Rectal smooth muscle tissue (tissue), 1 donor: ENCODE results near the gene GPRC5C.
"Not testable (repeated sequence)": the region's sequence is repeated elsewhere in the genome, so short reads cannot be mapped to it uniquely, and the experiment has no call there.

Experiments
- H3K27ac ChIP-seq: one replicate; pipeline ENCODE4 v1.7.0; 2013; ENCODE audit warnings: low read depth, low read length, inconsistent platforms
- H3K27me3 ChIP-seq: one replicate; pipeline ENCODE4 v1.7.0; 2013; ENCODE audit warnings: low read length; ENCODE audit not compliant: control insufficient read depth, insufficient read depth
- H3K36me3 ChIP-seq: one replicate; pipeline ENCODE4 v1.7.0; 2013; ENCODE audit warnings: low read length; ENCODE audit not compliant: control insufficient read depth, insufficient read depth
- H3K4me1 ChIP-seq: one replicate; pipeline ENCODE4 v1.7.0; 2013; ENCODE audit warnings: low read length; ENCODE audit not compliant: control insufficient read depth, insufficient read depth
- H3K4me3 ChIP-seq: one replicate; pipeline ENCODE4 v1.7.0; 2013; ENCODE audit warnings: low read length
- H3K9ac ChIP-seq: one replicate; pipeline ENCODE4 v1.7.0; 2013; ENCODE audit warnings: low read length

Gene GPRC5C

DNA sequence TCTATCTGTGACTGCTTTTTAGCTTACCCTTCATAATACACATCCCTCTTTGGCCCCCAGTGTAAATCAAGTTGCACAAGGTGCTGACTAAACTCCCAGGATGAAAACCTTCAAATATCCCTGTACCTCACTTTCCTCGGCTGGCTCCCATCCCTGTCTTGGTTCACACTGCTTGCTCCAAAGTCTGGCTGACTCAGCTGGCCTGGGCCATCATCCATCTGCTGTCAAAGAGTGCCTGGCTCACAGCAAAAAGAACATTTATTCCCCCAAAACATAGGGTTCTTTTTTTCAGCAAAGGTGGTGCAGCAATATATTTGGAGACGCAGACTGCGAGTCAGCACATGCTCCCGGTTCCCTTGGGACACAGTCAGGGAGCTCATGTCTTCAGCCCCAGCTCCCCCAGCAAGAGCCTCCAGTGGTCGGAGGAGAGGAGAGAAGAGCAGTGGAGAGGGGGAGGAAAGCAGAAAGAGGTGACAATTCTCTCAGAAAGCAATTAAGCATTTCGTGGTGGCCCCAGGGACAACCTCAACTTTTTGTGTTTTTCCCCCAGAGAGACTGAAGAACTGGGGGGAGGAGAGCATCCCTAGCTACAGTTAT is 38.4 kb upstream of the GPRC5C start:
- no peak overlapping the region for H3K4me3 ChIP-seq
- H3K9ac ChIP-seq: no peak overlapping the region
- H3K27me3 ChIP-seq: no peaks in the 10 kb centered on the region
- no peaks in the 10 kb centered on the region for H3K4me1 ChIP-seq
- no peaks in the 10 kb centered on the region for H3K36me3 ChIP-seq
- no peak overlapping the region for H3K27ac ChIP-seq

DNA sequence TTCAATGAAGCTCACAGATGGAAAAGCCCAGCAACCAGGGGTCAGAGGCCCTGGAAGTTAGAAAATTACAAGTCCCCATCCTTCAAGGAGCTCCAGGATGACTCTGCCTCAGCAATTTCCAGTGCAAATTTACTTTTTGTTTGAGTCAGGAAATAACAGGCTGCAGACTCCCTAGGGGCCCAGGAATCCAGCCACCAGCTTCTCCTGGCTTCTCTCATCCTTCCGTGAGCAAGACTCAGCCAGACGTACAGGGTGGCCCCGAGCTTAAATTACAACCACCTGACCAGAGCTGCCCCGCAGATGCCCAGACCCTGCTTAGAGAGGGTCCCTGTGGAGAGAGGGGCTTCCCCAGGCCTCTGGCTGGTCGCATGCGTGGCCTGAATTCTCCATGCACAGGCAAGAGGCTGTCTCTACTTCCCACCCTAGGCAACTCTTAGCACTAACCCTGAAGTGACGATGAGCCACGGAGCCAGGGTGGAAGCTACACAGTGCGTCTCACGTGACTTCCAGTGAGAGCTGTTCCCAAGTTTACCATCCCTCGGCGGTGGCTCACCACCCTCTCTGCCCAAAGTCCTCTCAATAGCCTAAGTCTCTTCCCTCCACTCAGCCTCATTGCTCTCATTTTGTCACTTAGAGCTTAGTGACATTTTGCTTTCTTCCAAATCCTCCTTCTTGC is 37.5 kb upstream of the GPRC5C start:
- H3K4me1 ChIP-seq: no peaks in the 10 kb centered on the region
- no peaks in the 10 kb centered on the region for H3K36me3 ChIP-seq
- no peak overlapping the region for H3K4me3 ChIP-seq
- H3K9ac ChIP-seq: no peak overlapping the region
- H3K27me3 ChIP-seq: no peaks in the 10 kb centered on the region
- H3K27ac ChIP-seq: no peak overlapping the region

GRCh38 chr17:74394977-74395376 is 36.9 kb upstream of the GPRC5C start:
- Histone ChIP-seq H3K4me1 (no peaks in the 10 kb centered on the region), H3K4me3 (no peak overlapping the region), H3K9ac (no peak overlapping the region), H3K36me3 (no peaks in the 10 kb centered on the region), H3K27me3 (no peaks in the 10 kb centered on the region), H3K27ac (no peak overlapping the region)

GRCh38 chr17:74396567-74396966 is 35.3 kb upstream of the GPRC5C start:
- Histone ChIP-seq H3K9ac (no peak overlapping the region), H3K4me1 (no peaks in the 10 kb centered on the region), H3K4me3 (no peak overlapping the region), H3K36me3 (no peaks in the 10 kb centered on the region), H3K27me3 (no peaks in the 10 kb centered on the region), H3K27ac (no peak overlapping the region)

DNA sequence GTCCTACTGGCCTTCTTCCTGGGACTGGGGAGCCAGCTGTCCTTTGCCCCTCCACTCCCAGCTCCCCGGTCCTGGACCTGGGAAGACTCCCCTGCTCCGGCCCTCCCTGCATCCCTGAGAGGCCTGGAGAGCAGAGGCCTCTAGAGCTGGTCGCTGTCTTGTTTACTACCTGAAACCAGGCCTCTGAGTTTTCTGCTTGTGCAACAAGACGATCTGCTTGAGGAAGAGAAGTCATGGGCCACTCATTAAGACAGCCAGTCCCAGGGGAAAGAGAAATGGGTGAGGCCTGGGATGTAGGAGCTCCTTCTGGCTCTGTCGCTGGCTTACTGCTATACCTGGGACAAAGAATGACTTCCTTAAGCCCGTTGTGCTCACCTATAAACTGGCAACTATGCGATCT is 29.8 kb upstream of the GPRC5C start:
- no peaks in the 10 kb centered on the region for H3K36me3 ChIP-seq
- no peak overlapping the region for H3K9ac ChIP-seq
- H3K27ac ChIP-seq: no peak overlapping the region
- no peaks in the 10 kb centered on the region for H3K27me3 ChIP-seq
- H3K4me1 ChIP-seq: no peaks in the 10 kb centered on the region
- H3K4me3 ChIP-seq: no peak overlapping the region

- no peak overlapping the region for H3K9ac ChIP-seq
- no peaks in the 10 kb centered on the region for H3K36me3 ChIP-seq
- no peaks in the 10 kb centered on the region for H3K4me1 ChIP-seq
- H3K27me3 ChIP-seq: no peaks in the 10 kb centered on the region
- no peak overlapping the region for H3K27ac ChIP-seq
- no peak overlapping the region for H3K4me3 ChIP-seq
These were observed 28.3 kb upstream of the GPRC5C start for GRCh38 chr17:74403512-74404137.

- H3K27me3 ChIP-seq: no peaks in the 10 kb centered on the region
- no peaks in the 10 kb centered on the region for H3K36me3 ChIP-seq
- H3K27ac ChIP-seq: no peak overlapping the region
- no peaks in the 10 kb centered on the region for H3K4me1 ChIP-seq
- H3K9ac ChIP-seq: no peak overlapping the region
- no peak overlapping the region for H3K4me3 ChIP-seq
These were observed 27.7 kb upstream of the GPRC5C start for GRCh38 chr17:74404218-74404617.

DNA sequence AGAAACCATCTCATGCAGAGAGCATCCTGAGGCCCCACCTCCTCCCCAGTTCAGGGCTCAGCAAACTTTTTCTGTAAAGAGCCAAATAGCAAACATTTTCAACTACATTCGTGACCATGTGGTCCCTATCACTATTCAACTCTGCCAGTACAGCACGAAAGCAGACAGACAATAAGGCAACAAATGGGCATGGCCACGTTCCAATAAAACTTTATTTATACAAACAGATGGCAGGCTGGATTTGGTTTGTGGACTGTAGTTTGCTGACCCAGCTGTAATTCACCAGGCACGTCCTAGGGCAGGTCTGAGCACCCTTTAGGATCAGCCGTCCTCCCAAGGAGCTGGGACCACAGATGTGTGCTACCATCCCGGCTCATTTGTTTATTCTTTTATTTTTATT is 27.1 kb upstream of the GPRC5C start:
- H3K9ac ChIP-seq: no peak overlapping the region
- H3K27me3 ChIP-seq: no peaks in the 10 kb centered on the region
- H3K4me1 ChIP-seq: no peaks in the 10 kb centered on the region
- no peaks in the 10 kb centered on the region for H3K36me3 ChIP-seq
- no peak overlapping the region for H3K4me3 ChIP-seq
- no peak overlapping the region for H3K27ac ChIP-seq

DNA sequence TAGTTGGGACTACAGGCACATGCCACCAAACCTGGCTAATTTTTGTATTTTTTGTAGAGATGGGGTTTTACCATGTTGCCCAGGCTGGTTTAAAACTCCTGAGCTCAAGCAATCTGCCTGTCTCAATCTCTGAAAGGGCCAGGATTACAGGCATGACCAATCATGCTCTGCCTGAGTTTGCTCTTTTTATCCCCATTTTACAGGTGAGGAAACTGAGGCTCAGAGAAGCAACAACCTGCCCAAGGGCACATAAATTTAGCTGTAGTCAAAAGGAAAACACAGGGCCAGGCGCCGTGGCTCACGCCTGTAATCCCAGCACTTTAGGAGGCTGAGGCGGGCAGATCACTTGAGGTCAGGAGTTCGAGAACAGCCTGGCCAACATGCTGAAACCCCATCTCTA is 26.6 kb upstream of the GPRC5C start:
- not testable (repeated sequence) for H3K4me1 ChIP-seq, H3K27me3 ChIP-seq, H3K9ac ChIP-seq, H3K4me3 ChIP-seq, H3K27ac ChIP-seq, H3K36me3 ChIP-seq

GRCh38 chr17:74407384-74407783 is 24.5 kb upstream of the GPRC5C start:
- Histone ChIP-seq H3K4me3 (no peak overlapping the region), H3K4me1 (no peaks in the 10 kb centered on the region), H3K27ac (no peak overlapping the region), H3K36me3 (no peaks in the 10 kb centered on the region), H3K9ac (no peak overlapping the region), H3K27me3 (no peaks in the 10 kb centered on the region)

GRCh38 chr17:74408262-74408661 is 23.6 kb upstream of the GPRC5C start:
- no peak overlapping the region for H3K4me3 ChIP-seq
- no peaks in the 10 kb centered on the region for H3K36me3 ChIP-seq
- H3K9ac ChIP-seq: no peak overlapping the region

GRCh38 chr17:74408815-74409214 is 23.1 kb upstream of the GPRC5C start:
- H3K9ac ChIP-seq: no peak overlapping the region
- no peak overlapping the region for H3K27ac ChIP-seq
- no peaks in the 10 kb centered on the region for H3K4me1 ChIP-seq

More at GRCh38 chr17:74408262-74408661, 23.6 kb upstream of the GPRC5C start:
- no peaks in the 10 kb centered on the region for H3K4me1 ChIP-seq
- H3K27ac ChIP-seq: no peak overlapping the region
- no peaks in the 10 kb centered on the region for H3K27me3 ChIP-seq

GRCh38 chr17:74410001-74410443 is 21.9 kb upstream of the GPRC5C start:
- Histone ChIP-seq H3K4me3 (no peak overlapping the region), H3K27ac (no peak overlapping the region), H3K4me1 (no peaks in the 10 kb centered on the region), H3K27me3 (no peaks in the 10 kb centered on the region), H3K9ac (no peak overlapping the region), H3K36me3 (no peaks in the 10 kb centered on the region)

More at GRCh38 chr17:74408815-74409214, 23.1 kb upstream of the GPRC5C start:
- no peak overlapping the region for H3K4me3 ChIP-seq
- H3K27me3 ChIP-seq: no peaks in the 10 kb centered on the region
- H3K36me3 ChIP-seq: no peaks in the 10 kb centered on the region
